ENCODE results near the gene MAP2K2. TPM values are rescaled to one million over a fixed set of nuclear protein-coding genes. Genes with fewer than 3 reads are reported as not detected.

The MAP2K2 gene
- total RNA-seq = 155 and 173 TPM in 2 replicates

GRCh38 chr19:4123615-4124568 is at the start of gene MAP2K2:
TSS of gene MAP2K2 (minus strand) at chr19:4124122. CDS start at chr19:4123875, 247 bp downstream.

GRCh38 chr19:4066682-4067395 is 57.1 kb downstream of the MAP2K2 start, which contains the start of gene ZBTB7A:
TSS of gene ZBTB7A (minus strand) at chr19:4066899. CDS start at chr19:4055232, 11,667 bp downstream.

Other genes with a start within 250 kb of the MAP2K2 start
- gene ATCAY, start 243.4 kb downstream of the MAP2K2 start, total RNA-seq = not detected in 2 replicates
- gene NMRK2, start 191.1 kb downstream of the MAP2K2 start, total RNA-seq = not detected in 2 replicates
- 60.1 and 153 TPM in 2 replicates for gene DAPK3, start 153.0 kb downstream of the MAP2K2 start, total RNA-seq
- 3,484 and 4,939 TPM in 2 replicates for gene EEF2, start 138.7 kb downstream of the MAP2K2 start, total RNA-seq
- 12.8 and 18.3 TPM in 2 replicates for gene PIAS4, start 116.4 kb downstream of the MAP2K2 start, total RNA-seq
- 34.5 and 35.9 TPM in 2 replicates for gene ZBTB7A, start 57.2 kb downstream of the MAP2K2 start, total RNA-seq
- gene CREB3L3, start 29.5 kb upstream of the MAP2K2 start, total RNA-seq = not detected in 2 replicates
- 9.0 and 28.0 TPM in 2 replicates for gene SIRT6, start 58.4 kb upstream of the MAP2K2 start, total RNA-seq
- gene ANKRD24, start 58.6 kb upstream of the MAP2K2 start, total RNA-seq = 0.72 TPM in 1 of 2 replicates, not detected in the other
- 0.96 TPM in 1 of 2 replicates, not detected in the other for gene EBI3, start 105.4 kb upstream of the MAP2K2 start, total RNA-seq
- 18.5 and 20.2 TPM in 2 replicates for gene YJU2, start 123.0 kb upstream of the MAP2K2 start, total RNA-seq
- gene SHD, start 155.1 kb upstream of the MAP2K2 start, total RNA-seq = not detected in 2 replicates
- gene TMIGD2, start 178.3 kb upstream of the MAP2K2 start, total RNA-seq = not detected in 2 replicates
- 1.9 TPM in 1 of 2 replicates, not detected in the other for gene FSD1, start 180.5 kb upstream of the MAP2K2 start, total RNA-seq
- gene STAP2, start 214.7 kb upstream of the MAP2K2 start, total RNA-seq = 76.3 and 95.2 TPM in 2 replicates
- gene MPND, start 219.4 kb upstream of the MAP2K2 start, total RNA-seq = 2.8 and 4.3 TPM in 2 replicates

Data from tracheal epithelial cell (primary cell).